Fibroblast of skin of right quadriceps (primary cell): ENCODE measurements around the gene PDGFA.
A peak's percentile ranks its signal among the peaks of the same experiment; 100 is the strongest.

Experiments used
- DNase-seq: peaks from one replicate; pipeline ENCODE4 v3.0.0-alpha.2; 2013

PDGFA gene

GRCh38 chr7:515628-516027 lies 4.0 kb downstream of the PDGFA start:
- DNase-seq: no peak

- peak; percentile 42 for DNase-seq
Measured at GRCh38 chr7:514651-515598, 4.7 kb downstream of the PDGFA start.

- DNase-seq: no peak
Measured at GRCh38 chr7:514242-514641, 5.4 kb downstream of the PDGFA start.

- DNase-seq: peak; percentile 78
Measured at GRCh38 chr7:513521-514166, 6.0 kb downstream of the PDGFA start.

- no peak for DNase-seq
Measured at GRCh38 chr7:512541-513311, 6.9 kb downstream of the PDGFA start.

GRCh38 chr7:512146-512510 lies 7.5 kb downstream of the PDGFA start:
- DNase-seq: no peak

- no peak for DNase-seq
Measured at GRCh38 chr7:511476-512145, 8.0 kb downstream of the PDGFA start.

GRCh38 chr7:510782-511281 lies 8.8 kb downstream of the PDGFA start:
- DNase-seq: no peak

GRCh38 chr7:510131-510481 lies 9.5 kb downstream of the PDGFA start:
- no peak for DNase-seq

GRCh38 chr7:509426-510130 lies 10.1 kb downstream of the PDGFA start:
- DNase-seq: peak; percentile 35

- DNase-seq: no peak
Measured at GRCh38 chr7:508461-509170, 11.0 kb downstream of the PDGFA start.

GRCh38 chr7:507623-508300 lies 11.9 kb downstream of the PDGFA start:
- DNase-seq: no peak

- DNase-seq: no peak
Measured at GRCh38 chr7:506921-507622, 12.6 kb downstream of the PDGFA start.

- no peak for DNase-seq
Measured at GRCh38 chr7:506391-506831, 13.2 kb downstream of the PDGFA start.

GRCh38 chr7:505171-505570 lies 14.5 kb downstream of the PDGFA start:
- no peak for DNase-seq

- no peak for DNase-seq
Measured at GRCh38 chr7:504221-505111, 15.2 kb downstream of the PDGFA start.

GRCh38 chr7:503575-504111 lies 16.0 kb downstream of the PDGFA start:
- no peak for DNase-seq

- no peak for DNase-seq
Measured at GRCh38 chr7:502296-502695, 17.4 kb downstream of the PDGFA start.

- no peak for DNase-seq
Measured at GRCh38 chr7:501526-501925, 18.1 kb downstream of the PDGFA start.
